Mononuclear cell (primary cell): ENCODE results near the gene CARD6. TPM values are rescaled to one million over a fixed set of nuclear protein-coding genes. Genes with fewer than 3 reads are reported as not detected.
"Not testable (repeated sequence)": the region's sequence is repeated elsewhere in the genome, so short reads cannot be mapped to it uniquely, and the experiment has no call there.

ENCODE experiments used
- H3K27me3 ChIP-seq: 2 replicates; pipeline ENCODE4 v1.6.0; 2011; ENCODE audit warnings: low read length, control low read depth; ENCODE audit not compliant: insufficient read depth
- H3K4me1 ChIP-seq: 2 replicates; pipeline ENCODE4 v1.5.1; 2011; ENCODE audit warnings: mild to moderate bottlenecking, low read length, control low read depth; ENCODE audit not compliant: insufficient read depth
- H3K4me3 ChIP-seq: 2 replicates; pipeline ENCODE4 v1.5.1; 2011; ENCODE audit warnings: mild to moderate bottlenecking, low read length, moderate library complexity
- H3K9me3 ChIP-seq: 2 replicates; pipeline ENCODE4 v1.5.1; 2011; ENCODE audit warnings: low read depth, mild to moderate bottlenecking, control low read depth, low read length
- total RNA-seq: library from RNA; depleted of rRNA; stranded (reverse); fragments of >200 nt; gene quantifications from one replicate; pipeline ENCODE4 v1.2.3, GENCODE V29; 2012

The CARD6 gene
- total RNA-seq, 1 donor: 5.4 TPM

DNA sequence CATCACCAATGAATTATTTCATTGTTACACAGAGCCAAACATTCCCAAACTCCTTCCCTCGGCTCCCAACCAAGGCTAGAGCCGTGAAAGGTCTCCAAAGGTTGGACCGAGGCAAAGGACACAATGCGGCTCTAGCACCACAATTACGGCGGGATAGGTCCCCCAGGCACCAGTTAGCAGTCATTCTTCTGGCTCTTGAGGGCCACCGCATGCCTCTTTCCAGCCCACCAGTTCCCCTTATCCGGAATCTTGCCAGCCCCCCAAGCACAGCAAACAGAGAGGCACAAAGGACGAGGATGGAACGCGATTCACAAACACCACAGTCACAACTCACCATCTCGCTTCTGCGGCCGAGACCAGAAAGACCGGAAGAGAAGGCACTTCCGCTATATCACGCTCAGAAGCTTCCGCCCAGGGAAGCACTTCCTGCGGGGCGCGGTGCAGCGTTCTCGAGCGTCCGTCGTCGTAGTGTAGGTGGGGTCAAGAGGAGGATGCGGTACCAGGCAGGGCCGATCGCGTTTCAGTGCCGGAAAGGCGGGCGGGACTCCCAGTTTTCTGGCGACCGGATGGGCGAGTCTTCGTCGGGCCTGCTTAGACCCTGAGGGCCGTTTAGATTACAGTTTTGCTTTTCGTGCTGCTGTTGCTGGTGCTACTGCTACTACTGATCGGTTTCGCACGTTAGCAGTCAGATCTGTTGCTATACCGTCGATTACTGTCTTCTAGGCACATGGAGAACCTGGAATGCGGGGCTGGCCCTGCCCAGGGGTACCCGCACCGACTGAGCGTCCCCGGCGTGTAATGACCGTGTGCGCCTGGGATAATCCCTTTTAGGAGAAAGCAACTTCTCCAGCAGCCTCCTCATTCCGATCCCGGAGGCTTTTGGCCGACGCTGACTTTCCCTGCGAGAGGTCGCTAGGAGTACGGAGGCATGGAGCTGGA is 6.0 kb upstream of the CARD6 start, which contains the start of gene RPL37:
Gene RPL37 (minus strand): TSS at position 374 of the 939 bp plus-strand sequence. CDS start 37 bp downstream, at position 337.
- Histone ChIP-seq H3K27me3 (no peaks in the 10 kb centered on the region), H3K9me3 (no peaks in the 10 kb centered on the region), H3K4me3 (peak within 1 kb of the TSS; percentile 60), H3K4me1 (peaks cover 25% of the 10 kb centered on the region)

DNA sequence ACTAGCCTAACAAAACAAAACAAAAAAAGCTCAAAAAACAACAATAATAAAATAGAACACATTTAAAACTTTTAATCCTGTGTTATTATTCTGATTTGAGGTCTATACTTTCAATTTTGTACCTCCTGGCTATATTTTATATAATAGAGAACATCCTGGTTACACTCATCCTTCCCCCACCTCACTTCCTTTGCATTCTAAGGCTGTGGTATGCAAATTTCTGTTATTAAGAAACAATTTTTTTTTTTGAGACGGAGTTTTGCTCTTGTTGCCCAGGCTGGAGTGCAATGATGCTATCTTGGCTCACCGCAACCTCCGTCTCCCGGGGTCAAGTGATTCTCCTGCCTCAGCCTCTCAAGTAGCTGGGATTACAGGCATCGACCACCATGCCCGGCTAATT is 3.1 kb upstream of the CARD6 start:
- Histone ChIP-seq H3K4me1 (peaks cover 39% of the 10 kb centered on the region), H3K27me3 (no peaks in the 10 kb centered on the region), H3K9me3 (no peaks in the 10 kb centered on the region), H3K4me3 (no peak overlapping the region)

DNA sequence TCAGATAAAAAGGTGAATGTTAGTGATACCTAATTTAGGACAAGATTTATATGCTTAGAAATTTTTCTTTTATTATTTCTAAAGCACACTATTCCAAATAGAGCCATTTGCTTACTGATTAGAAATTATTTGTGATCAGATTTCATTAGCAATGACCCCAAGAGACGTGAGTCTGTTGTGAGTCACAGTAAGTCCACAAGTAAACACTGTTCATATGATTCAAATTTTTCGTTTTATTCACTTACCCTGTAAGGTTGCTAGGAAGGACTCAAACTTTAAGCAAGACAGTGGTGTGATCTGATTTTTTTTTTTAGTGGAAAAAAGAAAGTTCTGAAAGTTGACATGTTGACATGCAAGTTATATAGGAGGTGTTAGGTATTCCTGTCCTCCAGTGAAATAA is 1.2 kb downstream of the CARD6 start:
- no peak overlapping the region for H3K4me3 ChIP-seq
- H3K27me3 ChIP-seq: no peaks in the 10 kb centered on the region
- H3K4me1 ChIP-seq: peaks cover 31% of the 10 kb centered on the region
- H3K9me3 ChIP-seq: no peaks in the 10 kb centered on the region

DNA sequence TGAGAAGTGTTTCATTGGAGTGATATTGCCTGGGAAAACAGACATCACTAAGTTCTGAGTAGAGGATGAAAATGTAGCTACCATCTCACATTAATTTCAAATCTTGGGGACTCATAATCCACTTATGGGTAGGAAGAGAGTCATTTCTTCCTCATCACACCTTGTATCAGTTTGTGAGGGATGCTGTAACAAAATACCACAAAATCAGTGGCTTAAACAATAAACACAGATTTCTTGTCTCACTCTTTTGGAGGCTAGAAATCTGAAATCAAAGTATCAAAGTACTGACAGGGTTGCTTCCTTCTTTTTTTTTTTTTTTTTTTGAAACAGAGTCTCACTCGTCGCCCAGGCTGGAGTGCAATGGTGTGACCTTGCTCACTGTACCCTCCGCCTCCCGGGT is 3.4 kb downstream of the CARD6 start:
- H3K4me3 ChIP-seq: no peak overlapping the region
- no peaks in the 10 kb centered on the region for H3K27me3 ChIP-seq
- no peaks in the 10 kb centered on the region for H3K9me3 ChIP-seq
- peaks cover 36% of the 10 kb centered on the region for H3K4me1 ChIP-seq

DNA sequence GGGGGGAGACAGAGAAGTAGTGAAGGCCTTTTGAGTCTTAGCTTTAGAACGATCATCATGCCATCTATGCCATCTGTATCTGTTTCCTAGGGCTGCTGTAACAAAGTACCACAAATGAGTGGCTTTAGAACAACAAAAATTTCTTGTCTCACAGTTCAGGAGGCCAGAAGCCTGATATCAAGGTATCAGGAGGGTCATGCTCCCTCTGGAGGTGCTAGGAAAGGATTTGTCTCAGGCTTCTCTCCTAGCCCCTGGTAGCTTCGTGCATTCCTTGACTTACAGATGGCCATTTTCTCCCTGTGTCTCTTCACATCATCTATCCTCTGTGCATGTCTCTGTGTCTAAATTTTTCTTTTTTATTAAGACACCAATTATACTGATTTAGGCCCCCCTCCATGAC is 5.2 kb downstream of the CARD6 start:
- Histone ChIP-seq H3K4me3 (no peak overlapping the region), H3K9me3 (no peaks in the 10 kb centered on the region), H3K27me3 (no peaks in the 10 kb centered on the region), H3K4me1 (peaks cover 35% of the 10 kb centered on the region)

DNA sequence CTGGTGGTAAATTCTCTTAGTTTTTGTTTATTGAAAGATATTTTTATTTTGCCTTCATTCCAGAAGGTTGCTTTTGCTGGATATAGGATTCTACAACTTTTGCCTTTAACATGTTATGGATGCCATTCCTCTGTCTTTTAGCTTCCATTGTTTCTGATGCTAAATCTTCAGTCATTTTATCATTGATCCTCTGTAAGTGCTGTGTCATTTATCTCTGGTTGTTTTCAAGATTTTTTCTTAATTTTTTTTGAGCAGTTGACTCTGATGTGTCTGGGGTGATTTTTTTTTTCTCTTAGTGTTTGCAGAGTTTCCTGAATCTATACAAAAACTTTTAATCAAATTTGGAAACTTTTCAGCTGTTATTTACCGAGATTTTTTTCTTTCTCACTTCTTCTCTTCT is 6.4 kb downstream of the CARD6 start:
- Histone ChIP-seq H3K4me3 (no peak overlapping the region), H3K4me1 (peaks cover 29% of the 10 kb centered on the region), H3K27me3 (no peaks in the 10 kb centered on the region), H3K9me3 (no peaks in the 10 kb centered on the region)

DNA sequence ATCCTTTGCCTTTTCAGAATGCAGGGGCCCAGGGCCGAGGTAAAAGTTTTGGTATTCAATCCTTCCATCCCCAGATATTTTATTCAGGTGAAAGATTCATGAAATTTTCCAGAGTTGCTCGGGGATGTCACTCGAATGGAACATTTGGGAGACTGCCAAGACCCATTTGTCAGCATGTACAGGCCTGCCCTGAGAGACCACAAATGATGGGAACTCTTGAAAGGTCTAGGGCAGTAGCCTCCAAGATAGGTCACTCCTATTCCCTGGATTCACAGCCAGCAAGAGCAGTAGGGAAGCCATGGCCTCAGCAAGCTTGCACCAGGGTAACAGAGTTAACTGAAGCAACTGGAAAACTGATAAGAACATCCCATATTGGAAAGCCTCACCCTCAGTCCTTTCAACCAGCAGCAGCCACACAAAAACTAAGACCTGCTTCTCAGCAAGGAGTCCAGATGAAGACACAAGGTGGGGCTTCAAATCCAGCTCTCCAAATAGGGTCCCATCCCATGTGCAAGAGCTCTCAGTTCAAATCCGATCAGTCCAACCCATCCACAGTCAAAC is 12.5 kb downstream of the CARD6 start:
- H3K4me3 ChIP-seq: no peak overlapping the region
- peaks cover 10% of the 10 kb centered on the region for H3K4me1 ChIP-seq

DNA sequence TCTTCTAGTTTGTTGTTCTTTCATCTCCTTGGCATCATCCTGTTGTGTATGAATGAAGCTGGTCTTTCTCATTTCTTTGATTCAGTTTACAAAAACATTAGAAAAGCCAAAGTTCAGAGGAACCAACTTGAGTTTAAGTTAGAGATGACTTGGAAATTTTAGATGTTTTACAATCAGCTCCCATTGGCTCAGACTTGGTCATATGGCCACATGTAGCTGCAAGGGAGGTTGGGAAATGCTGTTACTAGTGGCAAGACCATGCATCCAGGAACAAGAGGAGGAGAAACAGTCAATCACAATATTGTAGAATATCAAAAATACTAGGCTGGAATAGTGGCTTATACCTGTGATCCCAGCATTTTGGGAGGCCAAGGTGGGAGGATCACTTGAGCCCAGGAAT is 19.5 kb downstream of the CARD6 start:
- H3K4me1 ChIP-seq: no peaks in the 10 kb centered on the region
- no peaks in the 10 kb centered on the region for H3K9me3 ChIP-seq
- H3K4me3 ChIP-seq: no peak overlapping the region
- no peaks in the 10 kb centered on the region for H3K27me3 ChIP-seq

More for the DNA sequence above, 12.5 kb downstream of the CARD6 start:
- Histone ChIP-seq H3K27me3 (no peaks in the 10 kb centered on the region), H3K9me3 (no peaks in the 10 kb centered on the region)

DNA sequence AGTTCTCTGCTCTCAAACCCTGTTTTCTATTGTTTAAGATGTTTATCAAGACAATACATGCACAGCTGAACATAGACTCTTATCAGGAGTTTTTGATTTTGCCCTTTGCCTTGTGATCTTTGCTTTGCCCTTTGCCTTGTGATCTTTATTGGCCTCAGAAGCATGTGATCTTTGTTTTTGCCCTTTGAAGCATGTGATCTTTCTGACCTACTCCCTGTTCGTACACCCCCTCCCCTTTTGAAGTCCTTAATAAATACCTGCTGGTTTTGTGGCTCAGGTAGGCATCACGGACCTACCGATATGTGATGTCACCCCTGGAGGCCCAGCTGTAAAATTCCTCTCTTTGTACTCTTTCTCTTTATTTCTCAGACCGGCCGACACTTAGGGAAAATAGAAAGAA is 23.8 kb downstream of the CARD6 start:
- H3K9me3 ChIP-seq, H3K4me3 ChIP-seq, H3K4me1 ChIP-seq, H3K27me3 ChIP-seq: not testable (repeated sequence)

DNA sequence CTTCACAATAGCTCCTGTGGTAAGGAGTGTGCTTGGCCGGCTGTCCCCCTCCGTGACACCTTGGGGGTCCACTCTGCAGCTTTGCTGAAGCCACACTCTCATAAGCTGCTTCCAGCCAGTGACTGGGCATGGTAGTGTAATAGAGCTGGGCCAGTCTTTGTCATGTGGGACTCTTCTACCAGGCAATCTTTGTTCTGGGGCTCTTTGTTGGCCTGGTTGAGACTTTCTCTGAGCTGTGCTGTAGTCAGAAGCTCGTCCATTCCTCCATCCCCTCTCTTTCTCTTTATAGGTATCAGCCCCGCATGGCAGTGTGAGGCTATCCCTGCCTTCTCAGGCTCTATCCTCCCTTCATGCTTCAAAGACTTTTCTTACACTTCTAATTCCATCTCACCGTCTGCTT is 25.7 kb downstream of the CARD6 start:
- Histone ChIP-seq H3K9me3 (no peaks in the 10 kb centered on the region), H3K4me3 (no peak overlapping the region), H3K27me3 (no peaks in the 10 kb centered on the region), H3K4me1 (no peaks in the 10 kb centered on the region)

DNA sequence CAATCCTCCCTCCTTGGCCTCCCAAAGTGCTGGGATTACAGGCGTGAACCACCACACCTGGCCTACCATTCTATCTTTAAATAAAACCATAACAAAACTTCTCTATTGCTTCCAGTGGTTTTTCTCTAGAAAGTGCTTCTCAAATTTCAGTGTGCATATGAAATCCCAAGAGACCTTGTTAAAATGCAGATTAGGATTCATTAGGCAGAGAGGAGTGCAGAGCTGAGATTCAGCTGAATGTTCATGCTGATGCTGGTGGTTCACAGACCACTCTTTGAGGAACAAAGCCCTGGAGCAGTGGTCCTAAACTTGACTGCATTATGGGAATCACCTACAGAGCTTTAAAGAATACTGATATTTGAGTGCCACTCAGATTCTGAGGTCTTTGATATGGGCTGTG is 28.2 kb downstream of the CARD6 start:
- Histone ChIP-seq H3K9me3 (no peaks in the 10 kb centered on the region), H3K27me3 (no peaks in the 10 kb centered on the region), H3K4me3 (no peak overlapping the region), H3K4me1 (no peaks in the 10 kb centered on the region)

DNA sequence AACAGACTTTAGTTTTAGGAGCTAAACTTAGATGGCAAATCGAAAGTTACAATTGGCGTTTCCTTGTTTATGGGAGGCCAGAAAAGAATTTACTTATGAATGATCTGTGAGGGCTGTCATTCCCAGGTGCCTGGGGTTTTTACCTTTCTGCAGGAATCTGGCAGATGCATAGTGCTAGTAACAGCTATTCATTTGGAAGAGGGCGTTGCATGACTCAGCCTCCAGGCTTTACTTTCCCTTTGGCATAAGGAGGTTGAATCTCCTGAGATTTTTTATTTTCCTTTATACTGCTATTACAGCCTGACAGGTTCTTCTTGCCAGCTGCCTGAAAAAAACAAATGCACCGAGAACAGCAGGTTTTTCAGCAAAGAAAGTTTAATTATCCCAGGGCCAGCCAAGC is 30.0 kb downstream of the CARD6 start:
- Histone ChIP-seq H3K9me3 (no peaks in the 10 kb centered on the region), H3K4me3 (no peak overlapping the region), H3K4me1 (no peaks in the 10 kb centered on the region), H3K27me3 (no peaks in the 10 kb centered on the region)

DNA sequence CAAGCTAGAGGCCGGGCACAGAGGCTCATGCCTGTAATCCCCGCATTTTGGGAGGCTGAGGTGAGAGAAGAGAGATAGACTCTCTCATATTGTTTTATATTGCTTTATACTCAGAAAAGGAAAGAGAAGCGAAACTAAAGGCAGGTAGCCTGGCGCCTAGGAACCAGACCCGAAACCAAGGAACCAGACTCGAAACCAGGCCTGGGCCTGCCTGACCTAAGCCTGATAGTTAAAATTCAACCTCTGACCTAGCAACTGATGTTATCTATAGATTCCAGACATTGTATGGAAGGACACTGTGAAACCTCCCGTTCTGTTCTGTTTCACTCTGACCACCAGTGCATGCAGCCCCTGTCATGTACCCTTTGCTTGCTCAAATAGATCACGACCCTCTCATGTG is 31.1 kb downstream of the CARD6 start:
- not testable (repeated sequence) for H3K4me1 ChIP-seq, H3K9me3 ChIP-seq, H3K27me3 ChIP-seq, H3K4me3 ChIP-seq

DNA sequence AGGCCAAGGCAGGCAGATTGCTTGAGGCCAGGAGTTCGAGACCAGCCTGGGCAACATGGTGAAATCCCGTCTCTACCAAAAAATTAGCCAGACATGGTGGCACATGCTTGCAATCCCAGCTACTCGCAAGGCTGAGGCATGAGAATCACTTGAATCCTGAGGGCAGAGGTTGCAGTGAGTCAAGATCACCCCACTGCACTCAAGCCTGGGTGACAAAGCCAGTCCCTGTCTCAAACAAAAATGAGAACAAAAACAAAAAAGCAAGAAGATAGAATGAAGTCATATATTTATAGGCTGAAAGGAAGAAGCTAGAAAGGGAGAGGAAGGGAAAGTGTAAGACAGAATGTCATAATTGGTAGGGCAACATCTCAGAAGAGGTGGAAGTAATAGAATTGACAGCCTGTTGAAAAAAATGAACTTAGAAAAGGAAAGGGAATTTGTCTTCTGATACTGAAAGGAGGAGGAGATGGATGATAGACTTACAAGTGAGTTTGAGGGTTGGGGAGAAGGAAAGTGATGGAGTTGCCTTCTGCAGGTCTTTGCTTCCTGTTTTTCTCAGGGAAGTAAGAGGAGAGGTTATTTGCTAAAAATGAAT is 32.2 kb downstream of the CARD6 start:
- no peak overlapping the region for H3K4me3 ChIP-seq
- H3K9me3 ChIP-seq: no peaks in the 10 kb centered on the region
- no peaks in the 10 kb centered on the region for H3K27me3 ChIP-seq
- no peaks in the 10 kb centered on the region for H3K4me1 ChIP-seq

DNA sequence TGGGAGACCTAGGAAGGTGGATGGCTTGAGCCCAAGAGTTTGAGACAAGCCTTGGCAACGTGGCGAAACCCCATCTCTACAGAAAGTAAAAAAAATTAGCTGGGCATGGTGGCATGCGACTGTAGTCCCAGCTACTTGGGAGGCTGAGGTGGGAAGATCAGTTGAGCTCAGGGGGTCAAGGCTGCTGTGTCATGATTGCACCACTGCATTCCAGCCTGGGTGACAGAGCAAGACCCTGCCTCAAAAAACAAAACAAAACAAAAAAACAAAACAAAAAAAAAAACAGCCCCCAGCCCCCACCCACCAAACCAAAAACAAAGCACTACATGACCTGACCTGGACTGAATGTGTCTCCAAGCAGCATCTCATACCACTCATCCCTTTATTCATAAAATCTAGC is 34.8 kb downstream of the CARD6 start:
- Histone ChIP-seq H3K4me3 (no peak overlapping the region), H3K4me1 (no peaks in the 10 kb centered on the region), H3K27me3 (no peaks in the 10 kb centered on the region), H3K9me3 (no peaks in the 10 kb centered on the region)
